ENCODE data around the gene UGDH.

DNA sequence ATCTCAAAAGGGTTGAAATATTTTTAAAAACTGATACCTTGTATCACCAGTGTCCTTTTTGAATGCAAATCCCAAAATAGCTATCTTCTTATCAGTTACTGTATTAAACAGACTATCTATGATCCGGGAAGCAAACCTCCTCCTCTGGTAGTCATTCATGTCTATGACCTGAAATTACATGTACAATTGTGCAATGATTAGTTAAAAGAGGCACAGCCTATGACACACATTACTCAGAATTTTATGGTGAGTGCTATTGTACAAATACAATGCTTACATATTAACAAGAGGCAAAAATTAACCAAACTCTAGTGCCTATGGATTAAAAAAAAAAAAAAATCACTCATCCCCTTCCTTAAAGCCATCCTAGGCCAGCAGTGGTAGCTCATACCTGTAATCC is 21.7 kb downstream of the UGDH start:
- no peak for TF ChIP-seq SUZ12 (IDR thresholded peaks at IDR 0.05; ENCODE audit: extremely low read depth, insufficient read depth, insufficient read length)
- no peak for TF ChIP-seq YY1 (IDR thresholded peaks at IDR 0.05; ENCODE audit: insufficient read depth, insufficient read length)
